NB4 (cell line): ENCODE results near the gene PLEKHG4B.

Experiments used
- CTCF ChIP-seq: IDR thresholded peaks from one replicate; pipeline ENCODE4 v1.5.1; 2012; ENCODE audit warnings: low read depth, low read length
- MAX ChIP-seq: IDR thresholded peaks from 2 replicates; pipeline ENCODE4 v1.6.1; 2011; ENCODE audit warnings: low read depth, low read length
- POLR2A ChIP-seq: IDR thresholded peaks from 2 replicates; pipeline ENCODE4 v1.6.1; 2011; ENCODE audit warnings: mild to moderate bottlenecking; ENCODE audit not compliant: insufficient read length; ENCODE audit errors: extremely low read depth

GRCh38 chr5:141211-141610 is 49.2 kb downstream of the PLEKHG4B start:
- TF ChIP-seq CTCF (no peak), MAX (no peak), POLR2A (no peak)
